ENCODE measurements around the gene FOXA3. TPM values are rescaled to one million over a fixed set of nuclear protein-coding genes. Genes with fewer than 3 reads are reported as not detected.
A peak's percentile ranks its signal among the peaks of the same experiment; 100 is the strongest.

FOXA3 gene
- polyA plus RNA-seq, 3 donors from 2014 or later: not detected

DNA sequence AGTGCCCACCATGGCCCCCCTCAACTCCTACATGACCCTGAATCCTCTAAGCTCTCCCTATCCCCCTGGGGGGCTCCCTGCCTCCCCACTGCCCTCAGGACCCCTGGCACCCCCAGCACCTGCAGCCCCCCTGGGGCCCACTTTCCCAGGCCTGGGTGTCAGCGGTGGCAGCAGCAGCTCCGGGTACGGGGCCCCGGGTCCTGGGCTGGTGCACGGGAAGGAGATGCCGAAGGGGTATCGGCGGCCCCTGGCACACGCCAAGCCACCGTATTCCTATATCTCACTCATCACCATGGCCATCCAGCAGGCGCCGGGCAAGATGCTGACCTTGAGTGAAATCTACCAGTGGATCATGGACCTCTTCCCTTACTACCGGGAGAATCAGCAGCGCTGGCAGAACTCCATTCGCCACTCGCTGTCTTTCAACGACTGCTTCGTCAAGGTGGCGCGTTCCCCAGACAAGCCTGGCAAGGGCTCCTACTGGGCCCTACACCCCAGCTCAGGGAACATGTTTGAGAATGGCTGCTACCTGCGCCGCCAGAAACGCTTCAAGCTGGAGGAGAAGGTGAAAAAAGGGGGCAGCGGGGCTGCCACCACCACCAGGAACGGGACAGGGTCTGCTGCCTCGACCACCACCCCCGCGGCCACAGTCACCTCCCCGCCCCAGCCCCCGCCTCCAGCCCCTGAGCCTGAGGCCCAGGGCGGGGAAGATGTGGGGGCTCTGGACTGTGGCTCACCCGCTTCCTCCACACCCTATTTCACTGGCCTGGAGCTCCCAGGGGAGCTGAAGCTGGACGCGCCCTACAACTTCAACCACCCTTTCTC lies 8.2 kb downstream of the FOXA3 start:
- H3K4me1 Mint-ChIP-seq: peaks cover 2 to 7% of the 10 kb centered on the region in 2 donors
- no peak overlapping the region for H3K27ac Mint-ChIP-seq
- H3K9me3 Mint-ChIP-seq: no peaks in the 10 kb centered on the region
- no peak for DNase-seq
- H3K36me3 Mint-ChIP-seq: no peaks in the 10 kb centered on the region
- H3K4me3 Mint-ChIP-seq: no peak overlapping the region
- H3K27me3 Mint-ChIP-seq (ENCODE audit: low read depth in 3 of 3): peaks cover 0 to 10% (median 0%) of the 10 kb centered on the region in 3 donors

DNA sequence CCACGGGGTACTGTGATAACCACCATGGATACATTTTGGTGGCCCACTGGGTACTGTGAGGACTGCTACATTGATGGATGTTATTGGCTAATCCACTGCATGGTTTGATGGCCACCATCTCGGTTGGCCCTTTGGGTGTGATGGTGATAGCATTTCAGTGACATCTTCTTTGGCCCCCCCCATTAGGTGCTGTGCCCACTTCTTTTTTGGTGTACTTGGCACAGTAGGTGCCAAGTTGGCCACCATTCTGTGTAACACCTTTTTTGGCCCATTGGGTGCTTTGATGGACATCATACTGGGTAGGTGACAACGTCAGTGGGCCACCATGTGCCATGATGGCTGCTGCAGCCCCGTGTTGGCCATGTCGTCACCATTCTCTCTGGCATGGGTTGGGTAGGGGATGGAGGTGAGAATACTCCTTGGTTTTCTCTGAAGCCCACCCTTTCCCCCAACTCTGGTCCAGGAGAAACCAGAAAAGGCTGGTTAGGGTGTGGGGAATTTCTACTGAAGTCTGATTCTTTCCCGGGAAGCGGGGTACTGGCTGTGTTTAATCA lies 9.2 kb downstream of the FOXA3 start:
- Mint-ChIP-seq H3K4me3 (no peak overlapping the region), H3K4me1 (peaks cover 9 to 13% of the 10 kb centered on the region in 2 donors), H3K36me3 (no peaks in the 10 kb centered on the region), H3K27me3 (ENCODE audit: low read depth in 3 of 3) (peaks cover 0 to 12% (median 0%) of the 10 kb centered on the region in 3 donors), H3K27ac (no peak overlapping the region), H3K9me3 (no peaks in the 10 kb centered on the region)
- no peak for DNase-seq

DNA sequence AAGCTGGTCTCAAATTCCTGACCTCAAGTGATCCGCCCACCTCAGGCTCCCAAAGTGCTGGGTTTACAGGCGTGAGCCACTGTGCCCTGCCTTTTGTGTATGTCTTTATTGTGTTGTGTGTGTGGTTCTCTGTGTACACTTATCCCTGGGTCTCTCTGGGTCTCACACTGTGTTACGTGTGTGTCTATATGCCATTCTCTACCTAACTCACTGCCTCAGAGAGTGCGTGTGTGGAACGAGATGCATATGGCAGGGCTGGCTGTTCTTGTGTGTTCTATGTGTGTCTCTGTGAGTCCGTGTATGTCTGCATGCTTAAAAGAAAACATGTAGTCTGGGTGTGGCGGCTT lies 10.5 kb downstream of the FOXA3 start:
- H3K9me3 Mint-ChIP-seq: no peaks in the 10 kb centered on the region
- peak overlapping the region in 1 of 6 donors; percentile 24 for H3K27ac Mint-ChIP-seq
- peaks cover 0 to 5% (median 3%) of the 10 kb centered on the region in 3 donors for H3K36me3 Mint-ChIP-seq
- H3K4me3 Mint-ChIP-seq: peak overlapping the region in 1 of 5 donors; percentile 50
- peaks cover 0 to 12% (median 4%) of the 10 kb centered on the region in 3 donors for H3K27me3 Mint-ChIP-seq (ENCODE audit: low read depth in 3 of 3)
- peaks cover 9 to 13% of the 10 kb centered on the region in 2 donors for H3K4me1 Mint-ChIP-seq
- DNase-seq: no peak

DNA sequence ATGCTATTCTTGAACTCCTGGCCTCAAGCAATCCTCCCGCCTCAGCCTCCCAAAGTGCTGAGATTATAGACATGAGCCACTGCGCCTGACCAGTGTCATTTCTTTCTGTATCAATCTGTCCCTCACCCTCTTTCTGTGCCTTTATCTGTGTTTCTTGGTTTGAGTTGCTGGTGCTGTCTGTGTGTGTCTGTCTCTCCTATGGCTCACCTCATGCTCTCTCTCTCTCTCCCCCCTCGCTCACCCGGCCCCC lies 12.0 kb downstream of the FOXA3 start:
- no peak for DNase-seq
- peaks cover 9 to 13% of the 10 kb centered on the region in 2 donors for H3K4me1 Mint-ChIP-seq
- peak overlapping the region; percentile 12 to 71 (median 46) for H3K4me3 Mint-ChIP-seq
- peaks cover 0 to 12% (median 4%) of the 10 kb centered on the region in 3 donors for H3K27me3 Mint-ChIP-seq (ENCODE audit: low read depth in 3 of 3)
- H3K36me3 Mint-ChIP-seq: peaks cover 0 to 5% (median 3%) of the 10 kb centered on the region in 3 donors
- H3K9me3 Mint-ChIP-seq: no peaks in the 10 kb centered on the region
- peak overlapping the region in 3 of 6 donors; percentile 9 to 87 (median 85) for H3K27ac Mint-ChIP-seq

DNA sequence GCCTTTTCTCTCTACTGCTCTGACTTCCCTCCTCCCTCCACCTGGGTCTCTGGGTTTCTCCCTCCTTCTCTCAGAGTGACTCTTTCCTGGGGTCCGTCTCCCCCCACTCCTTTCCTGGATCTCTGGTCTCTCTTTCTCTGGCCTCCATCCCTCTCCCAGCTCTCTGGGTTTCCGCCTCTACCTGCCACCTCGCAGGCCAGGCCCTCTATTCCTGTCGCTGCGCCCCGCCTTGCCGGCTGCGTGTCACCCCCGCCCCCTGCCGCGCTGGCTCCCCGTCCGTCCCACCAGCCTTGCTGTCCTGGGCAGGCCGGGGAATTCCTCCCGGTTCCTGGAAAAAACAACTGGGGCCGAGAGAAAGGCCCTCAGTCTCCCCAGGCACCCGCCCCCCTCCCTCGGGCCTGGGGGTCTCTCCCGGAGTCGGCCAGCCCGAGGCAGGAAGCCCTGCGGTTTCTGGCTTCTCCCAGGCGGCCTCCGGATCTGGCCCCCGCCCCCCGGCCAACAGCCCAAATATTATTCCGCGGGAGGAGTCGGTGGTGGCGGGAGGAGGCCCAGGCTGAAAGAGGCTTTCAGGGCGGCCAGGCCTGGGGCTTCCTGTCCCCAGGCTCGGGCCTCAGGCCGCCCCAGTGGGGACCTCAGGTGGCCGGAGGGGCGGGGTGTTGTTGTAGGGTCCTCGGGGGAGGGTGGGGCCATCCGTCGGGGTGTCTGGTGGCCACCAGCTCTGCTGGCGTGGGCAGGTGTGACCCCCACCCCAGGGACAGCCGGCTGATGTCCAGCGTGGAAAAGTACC lies 12.5 kb downstream of the FOXA3 start:
- no peaks in the 10 kb centered on the region for H3K9me3 Mint-ChIP-seq
- peak overlapping the region in 5 of 6 donors; percentile 9 to 87 (median 69) for H3K27ac Mint-ChIP-seq
- peaks cover 0 to 12% (median 5%) of the 10 kb centered on the region in 3 donors for H3K27me3 Mint-ChIP-seq (ENCODE audit: low read depth in 3 of 3)
- H3K4me3 Mint-ChIP-seq: peak overlapping the region; percentile 12 to 71 (median 46)
- peaks cover 9 to 13% of the 10 kb centered on the region in 2 donors for H3K4me1 Mint-ChIP-seq
- DNase-seq: no peak
- peaks cover 0 to 5% (median 5%) of the 10 kb centered on the region in 3 donors for H3K36me3 Mint-ChIP-seq

DNA sequence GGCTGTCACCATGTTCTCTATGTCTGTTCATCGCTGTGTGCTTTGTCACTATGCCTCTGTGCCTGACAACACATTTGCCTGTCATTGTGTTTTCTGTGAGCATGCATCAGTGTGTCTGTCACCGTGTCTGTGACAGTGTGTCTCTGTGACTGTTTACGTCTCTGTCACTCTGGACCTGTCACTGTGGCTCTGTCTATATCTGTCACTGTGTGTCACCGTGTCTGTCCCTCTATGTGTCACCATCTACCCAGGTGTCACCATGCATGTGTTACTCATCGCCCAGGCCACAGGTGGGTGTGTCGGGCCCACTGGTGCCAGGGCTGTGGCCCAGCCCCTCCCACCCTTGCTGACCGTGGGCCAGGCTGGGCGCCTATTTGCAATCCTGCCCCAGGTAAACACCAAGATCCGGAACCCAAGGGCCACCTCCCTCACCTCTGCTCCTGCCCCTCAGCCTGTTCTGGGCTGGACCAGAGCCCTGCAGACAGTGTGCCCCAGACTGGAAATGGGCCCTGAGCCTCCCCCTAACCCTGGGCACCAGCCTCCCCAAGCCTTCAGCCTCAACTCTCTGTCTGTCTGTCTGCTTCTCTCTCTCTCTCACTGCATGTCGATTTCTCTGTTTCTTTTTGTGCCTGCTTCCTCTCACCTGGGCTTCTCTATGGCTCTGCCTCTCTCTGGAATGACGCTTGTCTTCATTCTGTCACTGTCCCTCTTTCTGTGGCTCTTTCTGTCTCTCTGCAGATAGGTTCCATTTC lies 14.1 kb downstream of the FOXA3 start:
- H3K9me3 Mint-ChIP-seq: no peaks in the 10 kb centered on the region
- H3K27me3 Mint-ChIP-seq (ENCODE audit: low read depth in 3 of 3): peaks cover 0 to 14% (median 8%) of the 10 kb centered on the region in 3 donors
- no peak for DNase-seq
- peak overlapping the region in 4 of 5 donors; percentile 3 to 36 (median 19) for H3K4me3 Mint-ChIP-seq
- peaks cover 12 to 16% of the 10 kb centered on the region in 2 donors for H3K4me1 Mint-ChIP-seq
- peaks cover 0 to 6% (median 5%) of the 10 kb centered on the region in 3 donors for H3K36me3 Mint-ChIP-seq
- H3K27ac Mint-ChIP-seq: no peak overlapping the region

DNA sequence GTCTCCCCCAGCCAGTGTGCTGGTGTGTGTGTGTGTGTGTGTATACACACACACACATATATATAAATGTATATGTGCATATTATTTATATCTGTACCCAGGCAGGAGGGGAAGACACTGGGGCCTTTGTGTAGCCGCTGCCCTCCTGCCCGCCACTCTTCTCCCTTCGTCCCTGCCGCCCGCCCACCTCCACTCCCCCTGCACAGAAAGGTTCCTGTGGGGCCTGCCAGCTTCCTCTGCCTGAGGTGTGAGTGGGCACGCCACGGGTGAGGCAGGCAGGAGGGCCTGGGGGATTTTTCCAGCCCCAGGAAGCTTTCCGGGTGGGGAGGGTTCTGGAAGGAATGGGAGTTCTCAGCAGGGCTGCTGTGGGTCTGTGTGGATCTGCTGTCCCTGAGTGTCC lies 14.9 kb downstream of the FOXA3 start:
- Mint-ChIP-seq H3K4me3 (no peak overlapping the region), H3K36me3 (peaks cover 0 to 8% (median 6%) of the 10 kb centered on the region in 3 donors), H3K4me1 (peaks cover 17 to 24% of the 10 kb centered on the region in 2 donors), H3K9me3 (no peaks in the 10 kb centered on the region), H3K27me3 (ENCODE audit: low read depth in 3 of 3) (peaks cover 0 to 17% (median 8%) of the 10 kb centered on the region in 3 donors), H3K27ac (no peak overlapping the region)
- no peak for DNase-seq

DNA sequence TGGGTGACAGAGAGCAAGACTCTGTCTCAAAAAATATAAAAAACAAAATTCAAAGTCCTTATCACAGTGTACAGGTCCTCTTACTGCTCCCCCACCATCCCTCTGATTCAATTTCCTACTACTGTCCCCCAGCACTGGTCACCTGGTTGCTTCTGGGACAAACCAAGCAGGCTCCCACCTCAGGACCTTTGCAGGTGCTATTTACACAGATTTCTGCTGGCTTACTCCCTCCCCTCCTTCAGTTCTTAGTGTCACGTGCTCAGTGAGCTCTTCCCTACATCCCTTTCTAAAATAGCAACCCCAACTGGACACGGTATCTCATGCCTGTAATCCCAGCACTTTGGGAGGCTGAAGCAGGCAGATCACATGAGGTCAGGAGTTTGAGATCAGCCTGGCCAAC lies 15.8 kb downstream of the FOXA3 start:
- Mint-ChIP-seq H3K27ac (no peak overlapping the region), H3K4me3 (no peak overlapping the region), H3K36me3 (peaks cover 0 to 8% (median 6%) of the 10 kb centered on the region in 3 donors), H3K9me3 (no peaks in the 10 kb centered on the region), H3K4me1 (peaks cover 17 to 26% of the 10 kb centered on the region in 2 donors), H3K27me3 (ENCODE audit: low read depth in 3 of 3) (peaks cover 0 to 12% (median 8%) of the 10 kb centered on the region in 3 donors)
- DNase-seq: no peak

DNA sequence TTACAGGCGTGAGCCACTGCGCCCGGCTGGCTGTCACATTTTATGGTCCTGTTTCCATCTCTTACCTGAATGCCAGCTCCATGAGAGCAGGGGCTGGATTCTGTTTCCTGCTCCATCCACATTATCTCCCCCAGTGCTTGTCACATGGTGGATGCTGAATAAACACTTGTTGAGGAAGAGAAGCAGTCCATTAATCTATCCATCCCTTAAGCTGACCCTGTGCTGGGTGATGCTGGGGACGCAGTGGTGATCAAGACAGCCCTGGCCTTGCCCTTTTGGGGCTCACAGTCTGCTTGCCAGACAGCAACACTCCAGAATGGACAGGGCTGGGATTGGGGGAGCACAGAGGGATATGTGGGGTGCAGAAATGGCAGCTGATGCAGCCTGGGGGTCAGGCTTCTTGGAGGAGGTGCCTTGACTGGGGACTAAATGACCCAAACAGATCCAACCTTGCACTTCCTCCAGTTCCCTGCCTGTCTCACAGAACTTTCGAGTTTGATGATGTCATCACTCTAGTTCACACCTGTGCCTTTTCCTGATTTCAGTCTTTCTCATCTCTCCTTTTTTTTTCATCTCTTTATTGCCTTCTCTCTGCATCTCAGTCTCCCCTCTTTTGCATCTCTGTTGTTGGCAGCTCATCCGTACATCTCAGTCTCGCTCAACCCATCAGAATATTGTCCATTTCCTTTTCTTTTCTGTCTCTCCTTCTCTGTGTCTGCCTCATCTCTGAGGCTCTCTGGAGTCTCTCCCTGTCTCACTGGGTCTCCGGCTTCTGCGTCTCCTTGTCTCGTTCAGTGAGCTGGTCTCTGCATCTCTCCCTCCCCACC lies 17.2 kb downstream of the FOXA3 start:
- Mint-ChIP-seq H3K27ac (peak overlapping the region in 1 of 6 donors; percentile 62), H3K4me3 (peak overlapping the region in 1 of 5 donors; percentile 11), H3K9me3 (no peaks in the 10 kb centered on the region), H3K36me3 (peaks cover 0 to 8% (median 6%) of the 10 kb centered on the region in 3 donors), H3K4me1 (peaks cover 22 to 28% of the 10 kb centered on the region in 2 donors), H3K27me3 (ENCODE audit: low read depth in 3 of 3) (peaks cover under 1 to 13% (median 12%) of the 10 kb centered on the region in 3 donors)
- DNase-seq: no peak

DNA sequence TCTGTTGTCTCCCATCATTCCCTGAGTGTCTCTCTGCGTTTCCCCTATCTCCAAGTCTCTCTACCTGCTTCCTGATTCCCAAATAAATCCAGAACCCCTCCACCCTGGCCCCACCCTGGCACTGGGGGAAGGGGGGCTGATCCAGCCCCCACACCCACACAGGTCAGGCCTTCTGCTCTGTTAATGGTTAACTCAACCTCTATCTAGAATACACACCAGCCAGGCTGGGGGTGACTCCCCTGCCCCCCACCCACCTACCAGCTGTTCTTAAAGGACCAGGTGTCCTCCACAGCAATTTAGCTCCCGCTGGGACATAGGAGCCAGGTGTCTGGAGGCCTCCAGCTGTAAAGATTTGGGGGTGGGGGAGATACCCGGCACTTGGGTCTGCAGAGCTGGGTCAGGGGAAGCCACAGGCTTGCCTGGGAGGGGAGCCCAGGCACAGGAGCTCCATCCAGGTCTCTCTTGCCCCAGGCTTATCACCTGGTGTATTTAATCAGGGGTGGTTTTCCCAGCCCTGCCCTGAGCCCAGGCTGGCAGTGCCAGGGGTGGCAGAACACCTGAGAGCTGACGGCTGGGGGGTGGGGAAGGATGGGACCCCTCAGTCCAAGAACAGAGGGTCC lies 17.9 kb downstream of the FOXA3 start:
- Mint-ChIP-seq H3K36me3 (peaks cover 0 to 8% (median 6%) of the 10 kb centered on the region in 3 donors), H3K27me3 (ENCODE audit: low read depth in 3 of 3) (peaks cover 4 to 16% (median 13%) of the 10 kb centered on the region in 3 donors), H3K9me3 (no peaks in the 10 kb centered on the region), H3K4me3 (peak overlapping the region in 1 of 5 donors; percentile 11), H3K4me1 (peaks cover 28 to 33% of the 10 kb centered on the region in 2 donors), H3K27ac (peak overlapping the region in 1 of 6 donors; percentile 62)
- DNase-seq: no peak

DNA sequence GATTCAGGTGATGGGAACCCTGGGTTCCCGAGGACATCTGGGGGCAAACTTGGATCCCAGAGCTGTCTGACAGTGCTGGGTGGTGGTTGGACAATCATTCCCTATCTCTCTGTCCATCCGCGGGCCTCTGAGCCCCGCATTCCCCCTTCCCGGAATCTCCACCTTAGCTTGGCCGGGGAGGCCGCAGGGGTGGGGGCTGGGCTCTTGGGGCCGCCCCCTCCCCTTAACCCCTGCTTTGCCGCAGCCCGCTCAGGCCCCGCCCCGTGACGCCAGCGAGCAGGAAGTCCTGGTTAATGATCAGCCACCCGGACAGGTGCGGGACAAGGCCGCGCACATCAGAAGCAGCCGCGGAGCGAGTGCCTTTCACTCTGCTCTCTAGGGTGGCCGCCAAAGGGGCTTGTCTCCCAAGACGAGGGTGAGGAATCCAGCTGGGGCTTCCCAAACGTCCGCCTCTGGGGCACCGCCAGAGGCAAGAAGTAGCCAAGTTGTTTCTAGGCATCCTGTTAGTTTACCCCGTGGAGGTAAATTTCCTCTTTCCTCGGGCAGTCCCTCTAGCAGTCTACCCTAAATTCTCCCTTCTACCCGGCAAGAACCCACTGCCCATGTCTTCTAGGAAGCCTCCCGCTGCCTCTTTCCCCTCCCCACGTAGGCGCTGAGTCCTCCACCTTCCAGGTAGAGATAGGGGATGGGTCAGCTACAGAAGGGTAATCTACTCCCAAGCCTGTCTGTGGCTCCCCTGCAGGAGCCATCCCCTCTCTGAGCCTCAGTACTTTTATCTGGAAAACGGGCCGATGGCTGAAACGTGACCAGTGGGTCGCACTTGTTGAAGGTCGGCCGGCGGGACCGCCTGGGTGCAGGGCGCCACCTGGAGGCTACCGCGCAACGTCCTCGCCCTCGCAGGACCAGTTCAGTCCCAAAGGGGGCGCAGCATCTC lies 18.8 kb downstream of the FOXA3 start:
- Mint-ChIP-seq H3K9me3 (no peaks in the 10 kb centered on the region), H3K4me1 (peaks cover 23 to 28% of the 10 kb centered on the region in 2 donors), H3K27ac (peak overlapping the region in 5 of 6 donors; percentile 2 to 75 (median 47)), H3K27me3 (ENCODE audit: low read depth in 3 of 3) (peaks cover 4 to 16% (median 9%) of the 10 kb centered on the region in 3 donors), H3K36me3 (peaks cover 0 to 8% (median 6%) of the 10 kb centered on the region in 3 donors), H3K4me3 (peak overlapping the region; percentile 52 to 82 (median 71))
- peak; percentile 79 to 81 (median 81) for DNase-seq

Data from immature natural killer cell (primary cell).